Activated CD4-positive, alpha-beta memory T cell treated with anti-CD3 and anti-CD28 coated beads, Interleukin-2, amount 10 ng/mL, durations not matched to agents 7 days and 5 days (primary cell): ENCODE results near the gene C3orf85. TPM values are rescaled to one million over a fixed set of nuclear protein-coding genes. Genes with fewer than 3 reads are reported as not detected.
"Not testable (repeated sequence)": the region's sequence is repeated elsewhere in the genome, so short reads cannot be mapped to it uniquely, and the experiment has no call there.

ENCODE experiments used
- CTCF ChIA-PET: fragments of 350-600 bp; sonication (Branson Sonifier 250); formaldehyde crosslinking; loops from one replicate; lab custom pipeline; 2021; ENCODE audit warnings: antibody characterized with exemption, inconsistent platforms; lab: Charles Lee
- POLR2A ChIA-PET: fragments of 350-600 bp; sonication (Branson Sonifier 250); formaldehyde crosslinking; loops from one replicate; lab custom pipeline; 2021; ENCODE audit warnings: antibody characterized with exemption; lab: Charles Lee
- DNase-seq: peaks from one replicate; pipeline ENCODE4 v3.0.0-alpha.2; 2020
- H3K27ac Mint-ChIP-seq: one replicate; pipeline ENCODE4 v1.8.0; 2021; ENCODE audit warnings: mild to moderate bottlenecking, mixed read lengths
- H3K27me3 Mint-ChIP-seq: one replicate; pipeline ENCODE4 v1.8.0; 2021; ENCODE audit warnings: mixed read lengths
- H3K36me3 Mint-ChIP-seq: one replicate; pipeline ENCODE4 v1.8.0; 2021; ENCODE audit warnings: low read depth, mixed read lengths
- H3K4me1 Mint-ChIP-seq: one replicate; pipeline ENCODE4 v1.8.0; 2021; ENCODE audit warnings: mixed read lengths
- H3K4me3 Mint-ChIP-seq: one replicate; pipeline ENCODE4 v1.8.0; 2021; ENCODE audit warnings: mild to moderate bottlenecking, mixed read lengths
- H3K9me3 Mint-ChIP-seq: one replicate; pipeline ENCODE4 v1.8.0; 2021; ENCODE audit warnings: mixed read lengths
- total RNA-seq, 2 experiments: library from RNA; stranded (reverse); gene quantifications; one replicate each; pipeline ENCODE4 v1.2.3, GENCODE V29; 2021

The C3orf85 gene
- total RNA-seq, 2 experiments from 2014 or later, result not detected

DNA sequence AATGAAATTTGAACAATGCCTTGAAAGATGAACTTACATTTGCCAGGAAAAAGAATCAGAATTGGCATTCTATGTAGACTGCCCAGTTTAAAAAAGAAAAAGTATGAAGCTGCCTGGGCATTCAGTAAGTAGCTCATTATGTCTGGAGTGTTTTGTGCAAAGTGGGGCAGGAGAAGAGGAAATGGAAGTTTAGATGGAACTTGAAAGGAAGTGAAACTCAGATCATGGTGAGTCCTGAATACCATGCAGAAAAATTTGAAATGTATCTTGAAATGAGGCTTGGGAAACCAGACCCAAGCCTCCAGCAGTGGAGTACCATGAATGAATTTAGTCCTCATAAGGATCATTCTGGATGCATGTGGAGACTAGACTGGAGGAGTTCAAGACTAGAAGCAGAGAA, 13.8 kb upstream of the C3orf85 start:
- peaks cover 2% of the 10 kb centered on the region for H3K27me3 Mint-ChIP-seq
- DNase-seq, result no peak
- no peak overlapping the region for H3K27ac Mint-ChIP-seq
- ChIA-PET CTCF (no interaction called here), POLR2A (no interaction called here)
- H3K4me3 Mint-ChIP-seq, result no peak overlapping the region
- peaks cover 4% of the 10 kb centered on the region for H3K9me3 Mint-ChIP-seq
- no peaks in the 10 kb centered on the region for H3K36me3 Mint-ChIP-seq
- H3K4me1 Mint-ChIP-seq, result no peaks in the 10 kb centered on the region

DNA sequence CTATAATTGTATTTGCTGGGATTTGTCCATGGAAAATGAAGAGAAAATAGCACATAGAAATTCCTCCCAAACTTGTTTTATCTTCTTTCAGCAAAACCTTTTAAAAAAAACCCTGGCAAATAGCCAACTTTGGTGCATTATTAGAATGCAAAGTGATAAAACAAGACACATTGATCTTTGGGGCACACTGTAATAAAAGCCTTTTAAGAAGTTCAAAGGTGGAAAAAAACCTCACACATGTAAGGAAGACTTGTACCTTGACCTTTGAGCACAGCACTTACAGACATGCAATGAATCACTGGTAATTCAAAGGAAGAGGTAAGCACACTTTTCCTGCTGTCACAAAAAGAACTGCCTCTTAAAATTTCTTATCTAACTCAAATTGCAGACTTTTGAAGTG, 10.6 kb upstream of the C3orf85 start:
- POLR2A ChIA-PET, result no interaction called here
- no peaks in the 10 kb centered on the region for H3K36me3 Mint-ChIP-seq
- H3K27ac Mint-ChIP-seq, result no peak overlapping the region
- H3K27me3 Mint-ChIP-seq, result peaks cover 2% of the 10 kb centered on the region
- H3K4me1 Mint-ChIP-seq, result no peaks in the 10 kb centered on the region
- H3K9me3 Mint-ChIP-seq, result peaks cover 4% of the 10 kb centered on the region
- no peak overlapping the region for H3K4me3 Mint-ChIP-seq
- CTCF ChIA-PET, result no interaction called here
- no peak for DNase-seq

- Mint-ChIP-seq H3K27ac (no peak overlapping the region), H3K4me3 (no peak overlapping the region)
Observed at GRCh38 chr3:109127553-109127952, 9.0 kb upstream of the C3orf85 start.

DNA sequence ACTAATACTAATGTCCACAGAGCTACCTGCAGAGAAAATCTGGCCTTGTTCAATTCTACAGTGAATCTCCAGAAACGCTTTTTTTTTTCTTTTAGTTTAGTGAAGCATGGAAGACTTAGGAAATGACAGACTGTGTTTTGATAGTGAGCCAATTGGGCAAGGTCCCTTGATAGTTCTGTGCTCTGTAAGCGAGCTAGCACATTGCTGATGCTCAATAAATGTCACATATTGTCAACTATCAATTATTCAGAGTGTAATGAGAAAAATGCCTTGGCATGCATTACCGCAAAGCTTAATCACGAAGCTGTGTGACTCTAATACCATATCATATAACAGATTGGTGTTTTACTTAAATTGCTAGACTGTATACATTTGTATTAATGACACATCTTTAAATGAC, 5.2 kb upstream of the C3orf85 start:
- ChIA-PET CTCF (no interaction called here), POLR2A (no interaction called here)
- H3K27ac Mint-ChIP-seq, result no peak overlapping the region
- no peak overlapping the region for H3K4me3 Mint-ChIP-seq
- no peaks in the 10 kb centered on the region for H3K4me1 Mint-ChIP-seq
- peaks cover 4% of the 10 kb centered on the region for H3K27me3 Mint-ChIP-seq
- no peaks in the 10 kb centered on the region for H3K36me3 Mint-ChIP-seq
- no peak for DNase-seq
- H3K9me3 Mint-ChIP-seq, result no peaks in the 10 kb centered on the region

More at GRCh38 chr3:109127553-109127952, 9.0 kb upstream of the C3orf85 start:
- POLR2A ChIA-PET, result no interaction called here
- H3K36me3 Mint-ChIP-seq, result no peaks in the 10 kb centered on the region
- DNase-seq, result no peak
- H3K4me1 Mint-ChIP-seq, result no peaks in the 10 kb centered on the region
- CTCF ChIA-PET, result no interaction called here
- H3K9me3 Mint-ChIP-seq, result peaks cover 4% of the 10 kb centered on the region
- H3K27me3 Mint-ChIP-seq, result peaks cover 4% of the 10 kb centered on the region

GRCh38 chr3:109132801-109133473, 3.6 kb upstream of the C3orf85 start:
- H3K27ac Mint-ChIP-seq, result no peak overlapping the region
- CTCF ChIA-PET, result no interaction called here
- H3K27me3 Mint-ChIP-seq, result peaks cover 4% of the 10 kb centered on the region
- no peaks in the 10 kb centered on the region for H3K9me3 Mint-ChIP-seq
- H3K4me3 Mint-ChIP-seq, result no peak overlapping the region
- no peaks in the 10 kb centered on the region for H3K4me1 Mint-ChIP-seq
- POLR2A ChIA-PET, result no interaction called here
- DNase-seq, result no peak
- H3K36me3 Mint-ChIP-seq, result no peaks in the 10 kb centered on the region

DNA sequence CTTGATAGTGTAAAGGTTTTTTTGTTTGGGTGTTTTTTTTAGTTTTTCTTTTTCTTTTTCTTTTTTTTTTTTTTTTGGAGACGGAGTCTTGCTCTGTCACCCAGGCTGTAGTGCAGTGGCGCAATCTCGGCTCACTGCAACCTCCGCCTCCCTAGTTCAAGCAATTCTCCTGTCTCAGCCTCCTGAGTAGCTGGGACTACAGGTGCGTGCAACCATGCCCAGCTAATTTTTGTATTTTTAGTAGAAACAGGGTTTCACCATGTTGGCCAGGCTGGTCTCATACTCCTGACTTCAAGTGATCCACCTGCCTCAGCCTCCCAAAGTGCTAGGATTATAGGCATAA, 3.1 kb upstream of the C3orf85 start:
- DNase-seq, CTCF ChIA-PET, H3K4me3 Mint-ChIP-seq, H3K36me3 Mint-ChIP-seq, H3K27me3 Mint-ChIP-seq, H3K9me3 Mint-ChIP-seq, H3K27ac Mint-ChIP-seq, H3K4me1 Mint-ChIP-seq, POLR2A ChIA-PET: not testable (repeated sequence)

DNA sequence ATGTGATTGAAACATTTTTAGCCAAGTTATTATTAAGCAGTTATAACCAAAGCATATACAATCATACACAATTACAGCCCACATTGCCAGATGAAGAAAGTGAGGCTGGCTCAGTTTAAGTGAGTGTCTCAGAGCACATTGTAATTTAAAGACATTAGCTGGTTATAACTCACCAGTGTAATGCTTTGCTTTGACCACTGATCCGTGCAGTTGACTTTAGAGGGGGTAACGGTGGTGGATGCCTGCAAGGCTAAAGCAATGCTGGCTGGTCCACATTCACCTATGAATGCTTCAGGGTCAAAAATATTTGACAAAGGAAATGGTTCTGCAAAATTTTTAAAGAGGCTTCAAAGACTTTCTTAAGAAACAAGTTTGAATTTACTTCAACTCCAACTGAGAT, 1.2 kb downstream of the C3orf85 start:
- Mint-ChIP-seq H3K4me3 (no peak overlapping the region), H3K36me3 (no peaks in the 10 kb centered on the region), H3K4me1 (peaks cover 3% of the 10 kb centered on the region), H3K27me3 (peaks cover 5% of the 10 kb centered on the region), H3K9me3 (no peaks in the 10 kb centered on the region), H3K27ac (no peak overlapping the region)
- CTCF ChIA-PET, result no interaction called here
- POLR2A ChIA-PET, result no interaction called here
- no peak for DNase-seq

DNA sequence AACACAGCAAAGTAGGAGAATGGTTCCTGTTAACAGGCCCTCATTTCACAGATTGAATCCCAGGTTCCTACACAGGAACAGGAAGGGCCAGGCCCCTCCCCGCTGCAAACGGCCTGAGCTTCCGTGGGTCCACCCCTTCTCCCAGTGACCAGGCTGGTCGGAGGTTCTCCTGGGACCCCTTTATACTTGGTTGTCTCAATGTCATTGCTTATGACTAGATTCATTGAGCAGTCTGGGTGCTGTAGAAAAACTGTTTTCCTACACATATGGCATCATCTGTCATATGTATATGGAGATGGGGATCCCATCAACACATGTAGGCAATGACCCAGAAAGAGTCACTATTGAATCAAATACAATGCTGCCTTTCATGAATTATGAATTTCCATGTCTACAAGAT, 3.8 kb downstream of the C3orf85 start:
- CTCF ChIA-PET, result interaction anchor here (0.6 kb wide), 1 partner anchor 29 kb away, joined by 3 read pairs; no protein-coding TSS in a partner anchor
- no peak for DNase-seq

DNA sequence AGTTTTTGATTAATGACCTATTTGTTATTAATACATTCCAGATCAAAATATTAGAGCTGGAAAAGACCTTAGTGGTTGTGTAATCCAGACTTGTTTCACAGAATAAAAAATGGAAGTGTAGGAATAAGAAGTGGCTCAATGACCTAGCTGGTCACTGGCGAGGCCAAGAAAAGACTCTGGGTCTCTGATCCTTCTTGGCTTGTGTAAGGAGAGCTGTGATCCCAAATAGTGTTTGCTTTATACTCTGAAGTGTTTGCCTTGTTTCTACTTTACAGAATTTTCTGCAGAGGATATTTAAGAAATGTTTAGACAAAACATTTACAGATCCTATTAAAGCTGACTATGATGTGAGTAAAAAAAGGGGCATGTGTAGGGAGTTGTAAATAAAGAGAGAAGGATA, 7.1 kb downstream of the C3orf85 start:
- DNase-seq, result no peak
- peaks cover 3% of the 10 kb centered on the region for H3K4me1 Mint-ChIP-seq
- CTCF ChIA-PET, result no interaction called here
- peaks cover 6% of the 10 kb centered on the region for H3K27me3 Mint-ChIP-seq
- no peak overlapping the region for H3K27ac Mint-ChIP-seq
- POLR2A ChIA-PET, result no interaction called here
- H3K9me3 Mint-ChIP-seq, result no peaks in the 10 kb centered on the region
- no peak overlapping the region for H3K4me3 Mint-ChIP-seq
- no peaks in the 10 kb centered on the region for H3K36me3 Mint-ChIP-seq

More for the DNA sequence above, 3.8 kb downstream of the C3orf85 start:
- no peaks in the 10 kb centered on the region for H3K36me3 Mint-ChIP-seq
- H3K9me3 Mint-ChIP-seq, result no peaks in the 10 kb centered on the region
- no peak overlapping the region for H3K27ac Mint-ChIP-seq
- POLR2A ChIA-PET, result no interaction called here
- H3K4me1 Mint-ChIP-seq, result peaks cover 3% of the 10 kb centered on the region
- H3K27me3 Mint-ChIP-seq, result peaks cover 5% of the 10 kb centered on the region
- H3K4me3 Mint-ChIP-seq, result no peak overlapping the region

DNA sequence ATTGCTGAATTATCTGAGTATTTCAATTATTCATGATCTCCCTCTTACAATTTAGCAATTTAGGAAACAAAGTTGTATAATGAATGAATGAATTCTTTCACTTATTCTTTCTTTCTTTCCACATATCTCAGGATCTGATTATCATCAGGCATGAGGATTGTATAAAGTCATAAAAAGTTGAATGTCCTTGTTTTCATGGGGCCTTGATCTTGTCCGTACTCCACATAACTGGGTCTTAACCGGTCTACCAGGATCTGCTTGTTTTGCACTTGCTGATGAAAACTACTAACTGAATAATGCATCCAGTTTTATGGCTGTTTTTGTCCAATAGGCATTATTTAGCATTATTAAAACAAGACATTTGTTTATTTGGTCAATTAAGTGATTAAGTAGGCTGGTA, 12.6 kb downstream of the C3orf85 start:
- no peak overlapping the region for H3K4me3 Mint-ChIP-seq
- no peaks in the 10 kb centered on the region for H3K4me1 Mint-ChIP-seq
- H3K27me3 Mint-ChIP-seq, result peaks cover 3% of the 10 kb centered on the region
- no peak for DNase-seq
- H3K36me3 Mint-ChIP-seq, result no peaks in the 10 kb centered on the region
- ChIA-PET POLR2A (no interaction called here), CTCF (no interaction called here)
- H3K9me3 Mint-ChIP-seq, result no peaks in the 10 kb centered on the region
- no peak overlapping the region for H3K27ac Mint-ChIP-seq

GRCh38 chr3:109152320-109152719, 15.8 kb downstream of the C3orf85 start:
- no peaks in the 10 kb centered on the region for H3K27me3 Mint-ChIP-seq
- POLR2A ChIA-PET, result no interaction called here
- DNase-seq, result no peak
- H3K9me3 Mint-ChIP-seq, result no peaks in the 10 kb centered on the region
- no peak overlapping the region for H3K4me3 Mint-ChIP-seq
- no peaks in the 10 kb centered on the region for H3K36me3 Mint-ChIP-seq
- CTCF ChIA-PET, result no interaction called here
- no peaks in the 10 kb centered on the region for H3K4me1 Mint-ChIP-seq
- H3K27ac Mint-ChIP-seq, result no peak overlapping the region

GRCh38 chr3:109154979-109155378, 18.5 kb downstream of the C3orf85 start:
- ChIA-PET POLR2A (no interaction called here), CTCF (no interaction called here)
- H3K4me1 Mint-ChIP-seq, result no peaks in the 10 kb centered on the region
- DNase-seq, result no peak
- H3K4me3 Mint-ChIP-seq, result no peak overlapping the region
- H3K27ac Mint-ChIP-seq, result no peak overlapping the region
- no peaks in the 10 kb centered on the region for H3K27me3 Mint-ChIP-seq
- no peaks in the 10 kb centered on the region for H3K36me3 Mint-ChIP-seq
- H3K9me3 Mint-ChIP-seq, result no peaks in the 10 kb centered on the region

GRCh38 chr3:109155828-109156227, 19.3 kb downstream of the C3orf85 start:
- Mint-ChIP-seq H3K9me3 (no peaks in the 10 kb centered on the region), H3K4me1 (no peaks in the 10 kb centered on the region)
- CTCF ChIA-PET, result no interaction called here

GRCh38 chr3:109161487-109162123, 25.1 kb downstream of the C3orf85 start:
- no peak overlapping the region for H3K4me3 Mint-ChIP-seq
- H3K9me3 Mint-ChIP-seq, result peaks cover 3% of the 10 kb centered on the region
- DNase-seq, result no peak
- CTCF ChIA-PET, result no interaction called here
- no peaks in the 10 kb centered on the region for H3K27me3 Mint-ChIP-seq
- no peak overlapping the region for H3K27ac Mint-ChIP-seq
- H3K36me3 Mint-ChIP-seq, result no peaks in the 10 kb centered on the region
- no peaks in the 10 kb centered on the region for H3K4me1 Mint-ChIP-seq
- POLR2A ChIA-PET, result no interaction called here

More at GRCh38 chr3:109155828-109156227, 19.3 kb downstream of the C3orf85 start:
- no peaks in the 10 kb centered on the region for H3K36me3 Mint-ChIP-seq
- H3K4me3 Mint-ChIP-seq, result no peak overlapping the region
- DNase-seq, result no peak
- H3K27me3 Mint-ChIP-seq, result no peaks in the 10 kb centered on the region
- no peak overlapping the region for H3K27ac Mint-ChIP-seq
- POLR2A ChIA-PET, result no interaction called here
